ENCODE data around the gene CARD8. TPM values are rescaled to one million over a fixed set of nuclear protein-coding genes. Genes with fewer than 3 reads are reported as not detected.

Gene CARD8
- total RNA-seq, 4 donors from 2014 or later: 13.1 to 48.4 (median 29.4) TPM

- in situ Hi-C loops (cut with MboI; ENCODE audit: low pct_ligation_motif_present in 1 of 4, low pct_unique_long_range_greater_than_20kb in 1 of 4, low sequenced_read_pairs in 3 of 4): loop anchor here in 1 of 4 donors (25.0 kb wide), 1 partner anchor 285 kb away; no protein-coding TSS in a partner anchor
Measured at GRCh38 chr19:48301886-48302599, 46.3 kb upstream of the CARD8 start.

GRCh38 chr19:48297975-48298374 lies 42.3 kb upstream of the CARD8 start:
- H3K4me1 ChIP-seq: no peaks in the 10 kb centered on the region
- no peaks in the 10 kb centered on the region for H3K9me3 ChIP-seq
- in situ Hi-C loops (cut with MboI; ENCODE audit: low pct_ligation_motif_present in 1 of 4, low pct_unique_long_range_greater_than_20kb in 1 of 4, low sequenced_read_pairs in 3 of 4) (loop anchor here in 2 of 4 donors (25.0 kb wide), 1 partner anchor 336 kb away; no protein-coding TSS in a partner anchor), intact Hi-C loops (cut with DNase I; ENCODE audit: low total_unique reads) (no loop called here)
- H3K27ac ChIP-seq: no peak overlapping the region
- TF ChIP-seq POLR2A (IDR thresholded peaks at IDR 0.05) (no peak), EP300 (IDR thresholded peaks at IDR 0.05; ENCODE audit: low read depth) (no peak), CTCF (IDR thresholded peaks at IDR 0.05) (no peak), POLR2AphosphoS5 (IDR thresholded peaks at IDR 0.05) (no peak)
- no peak overlapping the region for H3K4me3 ChIP-seq
- no peaks in the 10 kb centered on the region for H3K36me3 ChIP-seq
- WGBS, 2 donors (ENCODE audit: low coverage in 1 of 2): 94% methylated on average over 16 of the region's 16 CpGs; no CpG with 5 or more reads in 1 of the 2 donors
- DNase-seq: no peak
- H3K27me3 ChIP-seq: peaks cover 15% of the 10 kb centered on the region

More at GRCh38 chr19:48301886-48302599, 46.3 kb upstream of the CARD8 start:
- TF ChIP-seq CTCF (IDR thresholded peaks at IDR 0.05): no peak
- no peak for TF ChIP-seq EP300 (IDR thresholded peaks at IDR 0.05; ENCODE audit: low read depth)
- TF ChIP-seq POLR2AphosphoS5 (IDR thresholded peaks at IDR 0.05): no peak
- TF ChIP-seq POLR2A (IDR thresholded peaks at IDR 0.05): no peak
- H3K4me3 ChIP-seq: no peak overlapping the region
- no peaks in the 10 kb centered on the region for H3K36me3 ChIP-seq
- 81 to 88% methylated on average over 1 of the region's 1 CpG for WGBS, 2 donors (ENCODE audit: low coverage in 1 of 2)
- DNase-seq: no peak
- no peaks in the 10 kb centered on the region for H3K27me3 ChIP-seq
- no peaks in the 10 kb centered on the region for H3K9me3 ChIP-seq
- no peaks in the 10 kb centered on the region for H3K4me1 ChIP-seq
- intact Hi-C loops (cut with DNase I; ENCODE audit: low total_unique reads): no loop called here
- no peak overlapping the region for H3K27ac ChIP-seq

- in situ Hi-C loops (cut with MboI; ENCODE audit: low pct_ligation_motif_present in 1 of 4, low pct_unique_long_range_greater_than_20kb in 1 of 4, low sequenced_read_pairs in 3 of 4) (loop anchor here in 2 of 4 donors (25.0 kb wide), 1 partner anchor 335 kb away; no protein-coding TSS in a partner anchor), intact Hi-C loops (cut with DNase I; ENCODE audit: low total_unique reads) (no loop called here)
- no peak for DNase-seq
- Histone ChIP-seq H3K36me3 (no peaks in the 10 kb centered on the region), H3K4me1 (no peaks in the 10 kb centered on the region), H3K27me3 (peaks cover 15% of the 10 kb centered on the region), H3K27ac (no peak overlapping the region), H3K9me3 (no peaks in the 10 kb centered on the region), H3K4me3 (no peak overlapping the region)
- WGBS, 2 donors (ENCODE audit: low coverage in 1 of 2): 85 to 92% methylated on average over 5 to 42 of the region's 42 CpGs
- TF ChIP-seq CTCF (IDR thresholded peaks at IDR 0.05): no peak
- no peak for TF ChIP-seq EP300 (IDR thresholded peaks at IDR 0.05; ENCODE audit: low read depth)
- no peak for TF ChIP-seq POLR2A (IDR thresholded peaks at IDR 0.05)
- no peak for TF ChIP-seq POLR2AphosphoS5 (IDR thresholded peaks at IDR 0.05)
Measured at GRCh38 chr19:48296963-48297734, 41.4 kb upstream of the CARD8 start.

- WGBS, 2 donors (ENCODE audit: low coverage in 1 of 2): 79% methylated on average over 9 of the region's 10 CpGs; no CpG with 5 or more reads in 1 of the 2 donors
- intact Hi-C loops (cut with DNase I; ENCODE audit: low total_unique reads): no loop called here
- TF ChIP-seq EP300 (IDR thresholded peaks at IDR 0.05; ENCODE audit: low read depth) (no peak), POLR2A (IDR thresholded peaks at IDR 0.05) (no peak), POLR2AphosphoS5 (IDR thresholded peaks at IDR 0.05) (no peak), CTCF (IDR thresholded peaks at IDR 0.05) (no peak)
- in situ Hi-C loops (cut with MboI; ENCODE audit: low pct_ligation_motif_present in 1 of 4, low pct_unique_long_range_greater_than_20kb in 1 of 4, low sequenced_read_pairs in 3 of 4): loop anchor here in 2 of 4 donors (25.0 kb wide), 1 partner anchor 333 kb away; no protein-coding TSS in a partner anchor
- Histone ChIP-seq H3K9me3 (no peaks in the 10 kb centered on the region), H3K36me3 (no peaks in the 10 kb centered on the region), H3K27me3 (peaks cover 20% of the 10 kb centered on the region), H3K4me1 (peaks cover 4 to 9% (median 7%) of the 10 kb centered on the region in 4 donors), H3K4me3 (no peak overlapping the region), H3K27ac (no peak overlapping the region)
- DNase-seq: no peak
Measured at GRCh38 chr19:48295458-48295857, 39.7 kb upstream of the CARD8 start.

All from transverse colon (tissue), 4 donors.